ENCODE measurements around the gene DECR2.
"Not testable (repeated sequence)": the region's sequence is repeated elsewhere in the genome, so short reads cannot be mapped to it uniquely, and the experiment has no call there.

The DECR2 gene

DNA sequence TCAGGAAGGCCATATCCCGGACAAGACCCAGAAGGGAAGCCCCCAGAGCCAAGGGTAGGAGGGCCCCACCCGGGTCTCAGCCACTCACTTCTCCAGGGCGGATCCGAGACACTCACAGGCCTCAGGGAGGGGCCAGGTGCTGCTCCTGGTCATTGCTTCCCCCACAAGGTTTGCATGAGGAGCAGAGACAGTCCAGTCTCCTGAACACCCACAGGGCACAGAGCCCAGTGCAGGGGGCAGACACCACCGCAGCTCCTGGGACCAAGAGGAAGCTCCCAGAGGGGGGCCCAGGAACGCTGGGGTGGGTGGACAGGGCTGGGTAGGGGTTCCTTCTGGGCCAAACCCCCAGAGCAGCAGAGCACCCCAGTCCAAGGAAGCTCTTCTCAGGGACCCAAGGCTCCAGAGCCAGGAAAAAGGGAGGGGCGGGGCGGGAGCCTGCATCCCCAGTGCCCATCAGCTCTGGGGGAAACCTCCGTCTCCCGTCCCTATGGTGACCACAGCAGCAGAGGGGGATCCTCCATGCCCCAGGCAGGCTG lies 30.6 kb upstream of the DECR2 start:
- Histone ChIP-seq H3K4me1 (ENCODE audit: insufficient read depth, low read length) (peaks cover 9% of the 10 kb centered on the region), H3K9me3 (ENCODE audit: low read length) (no peaks in the 10 kb centered on the region), H3K36me3 (ENCODE audit: insufficient read depth, low read length) (peaks cover 48% of the 10 kb centered on the region), H2AFZ (ENCODE audit: low read depth, low read length) (no peak overlapping the region), H3K4me3 (ENCODE audit: low read length) (peak overlapping the region; percentile 30), H3K27me3 (ENCODE audit: insufficient read depth, low read length) (no peaks in the 10 kb centered on the region)

DNA sequence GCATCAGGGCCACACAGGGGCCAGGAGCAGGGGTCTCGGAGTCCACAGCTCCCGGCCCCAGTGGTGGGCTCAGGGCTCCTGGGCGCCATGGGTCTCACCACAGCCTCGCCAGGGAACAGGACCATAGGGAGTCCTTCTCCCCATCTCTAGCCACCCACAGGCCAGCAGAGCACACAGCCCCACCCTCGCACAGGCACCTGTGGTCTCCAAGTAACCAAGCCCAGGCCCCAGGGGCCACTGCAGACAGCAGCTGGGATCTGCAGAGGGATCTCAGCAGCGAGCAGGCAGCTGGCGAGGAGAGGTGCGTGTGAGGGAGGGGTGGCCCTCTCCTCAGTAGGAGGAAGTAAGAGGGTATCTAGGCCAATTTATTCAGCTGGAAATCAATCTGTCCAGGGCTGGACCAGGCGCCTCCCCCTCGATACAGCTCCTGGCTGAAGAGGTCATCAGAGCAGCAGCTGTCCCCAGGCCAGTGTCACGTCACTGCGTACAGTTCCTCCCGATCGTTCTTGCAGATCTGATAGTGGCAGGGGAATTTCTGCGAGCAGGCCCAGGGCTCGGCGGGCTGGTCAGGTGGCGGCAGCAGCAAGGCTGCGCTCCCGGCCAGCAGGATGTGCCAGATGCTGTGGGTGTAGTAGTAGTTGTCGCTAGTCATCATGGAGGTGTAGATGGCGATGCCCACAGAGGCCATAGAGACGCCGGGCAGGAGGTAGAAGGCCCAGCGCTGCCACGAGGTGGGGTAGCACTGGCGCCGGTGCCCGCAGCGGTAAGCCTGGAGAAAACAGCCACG lies 30.0 kb upstream of the DECR2 start:
- no peak overlapping the region for H2AFZ ChIP-seq (ENCODE audit: low read depth, low read length)
- no peaks in the 10 kb centered on the region for H3K27me3 ChIP-seq (ENCODE audit: insufficient read depth, low read length)
- H3K36me3 ChIP-seq (ENCODE audit: insufficient read depth, low read length) = peaks cover 51% of the 10 kb centered on the region

DNA sequence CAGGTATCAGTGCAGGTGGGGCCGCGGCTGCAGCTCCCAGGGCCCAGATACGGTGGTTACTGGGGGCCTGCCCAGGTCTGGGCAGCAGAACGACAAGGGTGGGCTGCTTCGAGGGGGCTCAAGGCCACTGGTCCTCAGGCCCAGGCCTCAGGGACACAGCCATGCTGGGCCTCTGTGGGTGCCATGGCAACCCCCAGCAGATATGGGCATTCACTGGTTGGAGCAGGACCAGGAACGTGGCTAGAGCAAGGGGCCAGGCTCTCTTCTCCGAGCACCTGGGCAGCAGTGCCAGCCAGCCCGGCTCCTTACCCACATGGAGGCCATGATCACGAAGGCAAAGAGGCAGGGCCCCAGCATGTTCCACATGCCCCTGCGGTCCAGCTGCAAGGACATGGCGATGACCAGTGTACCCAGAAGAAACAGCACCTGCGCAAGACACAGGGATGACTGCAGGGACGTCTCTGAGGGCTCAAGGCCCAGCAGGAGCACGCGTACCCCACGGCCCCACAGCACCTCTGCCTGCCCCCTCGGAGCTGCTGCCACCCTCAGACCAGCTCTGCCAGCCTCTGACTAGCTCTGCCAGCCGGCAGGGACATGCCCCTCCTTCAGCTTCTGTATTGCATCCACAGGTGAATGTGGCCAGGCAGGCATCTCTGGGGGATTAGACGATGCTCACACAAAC lies 29.2 kb upstream of the DECR2 start:
- Histone ChIP-seq H3K27me3 (ENCODE audit: insufficient read depth, low read length) (no peaks in the 10 kb centered on the region), H3K4me3 (ENCODE audit: low read length) (no peak overlapping the region), H3K36me3 (ENCODE audit: insufficient read depth, low read length) (peaks cover 50% of the 10 kb centered on the region), H3K4me1 (ENCODE audit: insufficient read depth, low read length) (peaks cover 9% of the 10 kb centered on the region), H2AFZ (ENCODE audit: low read depth, low read length) (no peak overlapping the region), H3K9me3 (ENCODE audit: low read length) (no peaks in the 10 kb centered on the region)

More for the DNA sequence above, 30.0 kb upstream of the DECR2 start:
- Histone ChIP-seq H3K9me3 (ENCODE audit: low read length) (no peaks in the 10 kb centered on the region), H3K4me1 (ENCODE audit: insufficient read depth, low read length) (peaks cover 9% of the 10 kb centered on the region), H3K4me3 (ENCODE audit: low read length) (no peak overlapping the region)

DNA sequence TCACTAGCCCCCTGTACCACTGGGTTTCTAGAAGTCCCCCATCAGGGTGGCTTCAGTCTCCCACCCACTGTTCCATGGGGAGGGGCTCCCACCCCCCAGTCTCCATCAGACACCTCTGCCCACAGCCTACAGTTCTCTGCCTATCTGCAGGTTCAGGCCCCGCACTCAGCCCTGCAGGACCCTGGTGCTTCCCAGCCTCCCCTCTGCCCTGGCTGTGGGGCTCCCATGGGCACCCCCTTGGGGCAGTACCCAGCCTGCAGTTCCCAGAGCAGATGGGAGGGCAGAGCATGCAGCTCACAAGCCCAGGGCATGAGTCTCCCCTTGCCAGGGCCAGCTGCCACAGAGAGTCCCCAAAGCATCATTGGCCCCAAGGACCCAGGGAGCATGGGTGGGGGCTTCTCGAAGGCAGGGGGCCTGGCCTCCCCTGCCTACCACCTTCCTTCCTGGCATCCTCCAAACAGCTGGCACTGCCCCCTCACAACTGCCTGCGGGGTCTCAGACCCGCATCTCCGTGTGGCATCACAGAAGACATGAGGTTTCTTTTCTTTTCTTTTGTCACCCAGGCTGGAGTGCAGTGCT lies 28.6 kb upstream of the DECR2 start:
- Histone ChIP-seq H2AFZ (ENCODE audit: low read depth, low read length) (no peak overlapping the region), H3K27me3 (ENCODE audit: insufficient read depth, low read length) (no peaks in the 10 kb centered on the region), H3K4me1 (ENCODE audit: insufficient read depth, low read length) (peaks cover 9% of the 10 kb centered on the region), H3K4me3 (ENCODE audit: low read length) (no peak overlapping the region), H3K9me3 (ENCODE audit: low read length) (no peaks in the 10 kb centered on the region), H3K36me3 (ENCODE audit: insufficient read depth, low read length) (peaks cover 45% of the 10 kb centered on the region)

DNA sequence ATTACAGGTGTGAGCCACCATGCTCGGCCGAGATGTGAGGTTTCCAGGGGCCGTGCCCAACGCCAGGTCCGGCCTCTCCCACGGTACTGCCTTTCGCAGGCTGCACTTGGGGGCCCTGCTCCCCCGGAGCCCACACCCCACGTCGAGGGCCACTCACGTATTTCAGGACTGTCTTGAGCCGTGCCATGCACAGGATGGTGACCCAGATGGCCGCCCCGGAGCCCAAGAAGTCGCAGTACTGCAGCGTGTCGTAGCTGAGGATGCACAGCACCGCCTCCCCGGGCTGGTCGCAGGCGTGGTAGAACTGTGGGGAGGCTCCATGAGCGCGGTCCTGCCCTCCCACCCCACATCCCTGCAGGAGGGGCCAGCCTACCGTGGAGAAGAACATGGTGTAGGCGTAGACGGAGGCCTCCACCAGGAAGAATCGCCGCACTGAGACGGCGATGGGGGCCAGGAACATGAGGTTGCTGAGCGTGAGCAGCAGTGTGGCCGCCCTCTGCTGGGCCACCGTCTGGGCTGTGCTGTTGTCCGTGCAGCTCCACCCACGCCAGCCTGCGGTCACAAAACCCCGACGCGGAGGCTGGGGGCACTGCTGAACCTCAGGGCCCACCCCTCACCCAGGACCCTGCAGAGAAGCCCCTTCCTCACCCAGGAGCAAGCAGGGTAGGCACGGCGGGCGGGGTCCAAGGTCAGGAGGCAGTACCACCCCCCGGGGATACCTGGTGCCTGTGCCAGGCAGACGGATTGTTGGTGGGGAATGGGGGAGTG lies 27.7 kb upstream of the DECR2 start:
- Histone ChIP-seq H3K36me3 (ENCODE audit: insufficient read depth, low read length) (peaks cover 39% of the 10 kb centered on the region), H3K4me1 (ENCODE audit: insufficient read depth, low read length) (peaks cover 14% of the 10 kb centered on the region), H3K4me3 (ENCODE audit: low read length) (no peak overlapping the region), H3K9me3 (ENCODE audit: low read length) (no peaks in the 10 kb centered on the region), H2AFZ (ENCODE audit: low read depth, low read length) (no peak overlapping the region), H3K27me3 (ENCODE audit: insufficient read depth, low read length) (no peaks in the 10 kb centered on the region)

DNA sequence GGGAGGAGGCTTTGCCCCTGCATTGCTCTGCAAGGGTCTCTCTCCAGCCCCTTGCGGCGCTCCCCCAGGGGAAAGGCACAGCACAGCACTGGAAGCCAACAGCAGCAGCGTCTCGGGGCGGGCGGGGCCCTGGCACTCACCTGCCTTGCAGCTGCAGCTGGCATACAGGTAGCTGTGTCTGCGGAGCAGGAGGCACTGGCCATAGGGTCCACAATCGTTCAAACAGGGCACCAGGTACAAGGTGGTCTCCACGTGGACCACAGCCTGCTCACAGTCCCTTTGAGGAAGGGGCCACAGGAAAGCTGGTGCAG lies 27.1 kb upstream of the DECR2 start:
- Histone ChIP-seq H2AFZ (ENCODE audit: low read depth, low read length) (no peak overlapping the region), H3K9me3 (ENCODE audit: low read length) (no peaks in the 10 kb centered on the region), H3K36me3 (ENCODE audit: insufficient read depth, low read length) (peaks cover 39% of the 10 kb centered on the region), H3K27me3 (ENCODE audit: insufficient read depth, low read length) (no peaks in the 10 kb centered on the region), H3K4me1 (ENCODE audit: insufficient read depth, low read length) (peaks cover 20% of the 10 kb centered on the region), H3K4me3 (ENCODE audit: low read length) (no peak overlapping the region)

DNA sequence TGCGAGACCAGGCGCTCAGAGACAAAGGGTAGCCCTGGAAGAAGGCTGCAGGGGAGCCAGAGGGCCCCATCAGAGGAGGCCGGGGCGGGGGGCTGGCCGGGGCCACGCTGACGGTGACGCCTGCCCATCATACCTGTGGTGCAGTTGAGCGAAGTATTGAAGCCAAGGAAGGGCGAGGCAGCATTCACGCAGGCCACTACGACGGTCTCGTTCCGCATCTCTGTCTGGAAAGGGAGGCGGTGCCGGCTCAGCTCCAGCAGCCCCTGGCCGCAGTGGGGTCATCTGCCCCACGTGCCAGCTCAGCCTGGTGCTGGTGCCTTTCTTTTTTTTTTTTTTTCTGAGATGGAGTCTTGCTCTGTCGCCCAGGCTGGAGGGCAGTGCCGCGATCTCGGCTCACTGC lies 26.5 kb upstream of the DECR2 start:
- no peak overlapping the region for H2AFZ ChIP-seq (ENCODE audit: low read depth, low read length)
- H3K9me3 ChIP-seq (ENCODE audit: low read length) = no peaks in the 10 kb centered on the region
- no peak overlapping the region for H3K4me3 ChIP-seq (ENCODE audit: low read length)
- peaks cover 44% of the 10 kb centered on the region for H3K36me3 ChIP-seq (ENCODE audit: insufficient read depth, low read length)
- peaks cover 17% of the 10 kb centered on the region for H3K4me1 ChIP-seq (ENCODE audit: insufficient read depth, low read length)
- H3K27me3 ChIP-seq (ENCODE audit: insufficient read depth, low read length) = no peaks in the 10 kb centered on the region

DNA sequence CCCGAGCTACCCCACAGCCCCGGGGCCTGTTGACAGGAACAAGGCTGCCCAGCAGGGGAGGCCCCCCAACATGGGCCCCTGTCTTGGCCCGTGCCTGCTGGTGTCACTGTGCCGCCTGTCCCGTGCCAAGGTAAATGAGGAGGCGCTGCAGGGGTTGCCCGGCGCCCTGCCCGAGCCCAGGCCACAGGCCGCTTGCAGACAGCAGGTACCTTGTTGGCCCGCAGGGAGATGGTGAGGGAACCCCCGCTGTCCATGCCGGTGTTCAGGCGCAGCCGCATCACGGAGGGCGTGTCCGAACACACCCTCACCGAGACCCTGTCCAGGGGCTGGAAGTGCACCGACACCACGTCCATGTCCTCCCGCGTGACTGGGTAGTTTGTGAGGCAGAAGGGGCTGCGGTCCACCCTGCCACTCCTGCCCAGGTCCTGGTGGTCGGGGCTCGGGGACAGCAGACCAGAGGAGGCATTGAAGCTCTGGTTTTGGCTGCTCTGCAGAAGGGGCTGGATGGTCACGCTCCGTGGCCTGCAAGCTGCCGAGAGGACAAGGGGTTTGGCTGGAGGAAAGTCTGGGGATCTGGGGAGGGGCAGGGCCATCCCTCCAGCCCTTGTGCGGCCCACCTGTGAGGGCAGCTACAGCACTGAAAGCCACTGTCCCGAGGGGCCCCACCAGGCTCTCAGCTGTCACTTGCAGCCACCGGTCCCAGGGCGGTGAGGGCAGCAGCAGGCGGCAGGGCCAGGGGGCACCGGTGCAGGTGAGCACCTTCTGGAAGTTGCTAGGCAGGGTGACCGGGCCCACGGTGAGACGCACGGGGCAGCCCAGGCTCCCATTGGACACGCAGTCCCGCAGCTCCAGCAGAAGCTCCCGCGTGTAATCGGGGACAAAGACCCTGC lies 25.5 kb upstream of the DECR2 start:
- Histone ChIP-seq H2AFZ (ENCODE audit: low read depth, low read length) (no peak overlapping the region), H3K9me3 (ENCODE audit: low read length) (no peaks in the 10 kb centered on the region), H3K4me1 (ENCODE audit: insufficient read depth, low read length) (peaks cover 19% of the 10 kb centered on the region), H3K36me3 (ENCODE audit: insufficient read depth, low read length) (peaks cover 44% of the 10 kb centered on the region), H3K4me3 (ENCODE audit: low read length) (no peak overlapping the region), H3K27me3 (ENCODE audit: insufficient read depth, low read length) (no peaks in the 10 kb centered on the region)

DNA sequence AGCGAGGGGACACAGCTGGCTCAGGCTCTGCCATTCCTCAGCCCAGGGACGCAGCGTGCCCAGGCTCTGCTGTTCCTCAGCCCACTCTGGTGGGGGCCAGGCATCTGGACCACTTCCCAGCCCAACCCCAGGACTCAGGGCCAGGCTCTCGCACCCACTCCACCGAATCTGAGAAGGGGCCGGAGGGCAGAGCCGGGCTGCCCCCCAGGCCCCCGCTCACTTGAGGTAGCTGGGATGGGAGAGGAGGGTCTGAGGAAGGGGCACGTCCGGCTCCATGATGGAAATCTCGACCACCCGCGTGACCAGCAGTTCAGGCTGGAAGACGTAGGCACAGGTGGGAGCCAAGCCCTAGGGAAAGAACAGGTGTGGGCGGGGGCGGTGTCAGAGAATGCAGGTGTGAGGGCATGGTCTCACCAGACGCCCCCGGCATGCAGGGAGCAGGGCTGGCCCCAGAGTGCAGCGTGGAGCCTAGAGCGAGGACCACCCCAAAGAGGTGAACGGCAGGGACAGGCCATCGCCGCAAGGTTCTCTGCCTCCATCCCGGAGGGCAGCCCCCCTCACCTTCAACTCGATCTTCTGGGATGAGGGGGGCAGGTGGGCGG lies 24.8 kb upstream of the DECR2 start:
- H3K9me3 ChIP-seq (ENCODE audit: low read length) = no peaks in the 10 kb centered on the region
- no peaks in the 10 kb centered on the region for H3K27me3 ChIP-seq (ENCODE audit: insufficient read depth, low read length)
- H3K36me3 ChIP-seq (ENCODE audit: insufficient read depth, low read length) = peaks cover 44% of the 10 kb centered on the region
- H3K4me1 ChIP-seq (ENCODE audit: insufficient read depth, low read length) = peaks cover 19% of the 10 kb centered on the region
- no peak overlapping the region for H3K4me3 ChIP-seq (ENCODE audit: low read length)
- H2AFZ ChIP-seq (ENCODE audit: low read depth, low read length) = no peak overlapping the region

DNA sequence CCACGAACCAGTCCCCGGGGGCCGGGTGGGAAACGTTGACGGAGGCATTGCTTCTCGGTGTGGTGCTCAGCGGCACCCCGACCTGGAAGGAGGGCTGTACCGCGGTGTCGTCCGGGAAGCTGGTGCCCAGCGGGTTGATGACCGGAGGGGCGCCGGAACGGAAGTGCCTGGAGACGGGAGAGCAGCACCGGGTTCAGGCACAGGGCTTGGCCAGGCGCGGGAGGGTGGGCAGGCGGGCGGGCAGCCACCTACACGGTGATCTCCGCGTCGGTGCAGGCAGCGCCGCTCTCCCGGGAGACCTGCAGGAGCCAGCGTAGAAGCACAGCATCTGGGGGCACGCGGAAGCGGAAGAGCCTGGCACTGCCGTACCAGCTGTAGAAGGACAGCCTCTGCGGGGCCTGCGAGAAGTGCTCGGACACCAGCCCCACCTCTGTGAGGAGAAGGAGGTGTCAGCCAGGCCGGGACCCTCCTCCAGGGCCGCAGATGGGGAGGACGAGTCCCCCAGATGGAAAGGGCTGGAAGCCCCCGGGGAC lies 24.2 kb upstream of the DECR2 start:
- Histone ChIP-seq H3K36me3 (ENCODE audit: insufficient read depth, low read length) (peaks cover 44% of the 10 kb centered on the region), H3K4me3 (ENCODE audit: low read length) (no peak overlapping the region)

DNA sequence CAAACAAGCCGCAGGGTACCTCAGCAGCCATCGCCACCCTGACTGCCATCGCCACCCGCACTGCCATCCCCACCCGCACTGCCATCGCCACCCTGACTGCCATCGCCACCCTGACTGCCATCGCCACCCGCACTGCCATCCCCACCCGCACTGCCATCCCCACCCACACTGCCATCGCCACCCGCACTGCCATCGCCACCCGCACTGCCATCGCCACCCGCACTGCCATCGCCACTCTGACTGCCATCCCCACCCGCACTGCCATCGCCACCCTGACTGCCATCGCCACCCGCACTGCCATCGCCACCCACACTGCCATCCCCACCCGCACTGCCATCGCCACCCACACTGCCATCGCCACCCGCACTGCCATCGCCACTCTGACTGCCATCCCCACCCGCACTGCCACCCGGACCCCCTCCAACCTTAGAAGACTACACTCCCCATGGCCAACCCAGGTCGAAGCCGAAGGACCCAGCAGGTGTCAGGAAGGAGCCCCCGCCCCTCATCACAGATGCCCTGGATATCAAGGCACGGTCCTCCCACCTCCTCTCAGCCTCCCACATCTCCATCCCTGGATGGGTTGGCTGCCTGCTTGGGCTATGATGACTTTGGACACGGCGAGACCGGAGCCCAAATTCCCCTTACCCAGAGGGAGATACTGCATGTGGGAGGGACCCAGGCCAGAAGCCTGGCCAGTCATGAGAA lies 23.4 kb upstream of the DECR2 start:
- Histone ChIP-seq H3K36me3 (ENCODE audit: insufficient read depth, low read length) (peaks cover 43% of the 10 kb centered on the region), H3K4me1 (ENCODE audit: insufficient read depth, low read length) (peaks cover 31% of the 10 kb centered on the region)
- not testable (repeated sequence) for H3K27me3 ChIP-seq (ENCODE audit: insufficient read depth, low read length); H3K9me3 ChIP-seq (ENCODE audit: low read length); H3K4me3 ChIP-seq (ENCODE audit: low read length); H2AFZ ChIP-seq (ENCODE audit: low read depth, low read length)

More for the DNA sequence above, 24.2 kb upstream of the DECR2 start:
- no peaks in the 10 kb centered on the region for H3K9me3 ChIP-seq (ENCODE audit: low read length)
- H3K27me3 ChIP-seq (ENCODE audit: insufficient read depth, low read length) = no peaks in the 10 kb centered on the region
- peaks cover 23% of the 10 kb centered on the region for H3K4me1 ChIP-seq (ENCODE audit: insufficient read depth, low read length)
- no peak overlapping the region for H2AFZ ChIP-seq (ENCODE audit: low read depth, low read length)

All from neuron (in vitro differentiated cells).